ENCODE measurements around the gene PPM1L.

PPM1L gene

DNA sequence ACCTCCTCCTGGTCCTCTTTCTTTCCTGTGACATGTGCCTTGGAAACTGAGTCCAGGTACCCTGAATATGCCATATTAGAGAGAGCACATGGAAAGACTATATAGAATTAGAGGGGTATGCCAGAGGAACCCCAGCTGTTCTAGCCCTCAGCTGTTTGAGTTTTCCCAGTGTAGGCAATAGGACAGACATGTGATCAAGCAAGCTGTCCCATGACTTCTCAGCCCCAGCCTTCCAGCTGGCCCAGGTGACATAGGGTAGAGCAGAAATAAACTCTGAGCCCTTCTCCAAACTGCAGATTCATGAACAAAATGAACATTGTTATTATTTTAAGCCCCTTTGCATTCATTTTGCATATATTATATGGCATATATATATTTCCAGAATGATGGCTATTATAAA is 118.7 kb downstream of the PPM1L start:
- Mint-ChIP-seq H3K4me3 (no peak overlapping the region), H3K27ac (no peak overlapping the region), H3K36me3 (peaks cover 0 to 4% of the 10 kb centered on the region in 2 donors), H3K9me3 (peaks cover 0 to 2% of the 10 kb centered on the region in 2 donors), H3K27me3 (no peaks in the 10 kb centered on the region), H3K4me1 (peaks cover under 1 to 2% of the 10 kb centered on the region in 2 donors)
- ATAC-seq (replicated peaks) (no peak), DNase-seq (no peak)

DNA sequence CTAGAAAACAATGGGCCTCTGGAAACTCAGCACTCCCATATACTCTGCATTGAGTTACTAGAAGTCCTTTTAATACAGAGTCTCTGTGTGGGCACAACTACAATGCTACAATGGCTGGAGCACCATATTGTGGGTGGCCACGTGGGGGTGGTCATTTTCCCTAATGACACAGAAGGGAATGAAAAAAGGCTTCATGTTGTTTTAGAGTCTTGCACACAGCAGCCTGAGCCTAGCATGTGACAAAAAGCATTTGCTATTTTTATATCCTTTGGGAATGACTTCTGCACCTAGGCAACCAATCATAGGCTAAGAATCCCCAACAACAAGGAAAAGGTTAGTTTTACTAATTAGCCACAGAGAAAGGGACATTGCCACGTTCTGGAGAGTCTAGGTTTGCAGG is 120.6 kb downstream of the PPM1L start:
- peaks cover 0 to 2% of the 10 kb centered on the region in 2 donors for H3K9me3 Mint-ChIP-seq
- no peak overlapping the region for H3K4me3 Mint-ChIP-seq
- H3K27ac Mint-ChIP-seq: no peak overlapping the region
- H3K4me1 Mint-ChIP-seq: peaks cover 5 to 9% of the 10 kb centered on the region in 2 donors
- H3K27me3 Mint-ChIP-seq: no peaks in the 10 kb centered on the region
- H3K36me3 Mint-ChIP-seq: peaks cover 0 to 4% of the 10 kb centered on the region in 2 donors
- ATAC-seq (replicated peaks) (no peak), DNase-seq (no peak)

DNA sequence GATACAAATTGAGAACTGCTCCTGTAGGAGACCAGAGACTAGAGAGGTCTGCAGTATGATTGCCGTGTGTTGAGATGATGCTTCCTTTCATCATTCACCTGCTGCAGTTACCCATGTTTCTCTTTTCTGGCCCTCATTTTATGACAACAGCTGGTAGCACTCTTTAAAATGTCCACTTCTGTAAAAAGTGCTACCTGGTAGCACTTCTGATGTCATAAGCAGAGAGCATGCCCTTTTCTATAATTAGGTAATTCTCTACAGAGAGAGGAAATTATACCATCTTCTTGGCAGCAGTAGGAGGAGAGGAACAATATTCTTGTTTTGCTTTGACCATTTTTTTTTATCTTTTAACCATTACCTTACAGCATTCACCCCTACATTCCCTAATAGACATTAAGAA is 123.8 kb downstream of the PPM1L start:
- H3K27me3 Mint-ChIP-seq: no peaks in the 10 kb centered on the region
- DNase-seq (no peak), ATAC-seq (replicated peaks) (peak; percentile 48 to 58)
- peaks cover 0 to 2% of the 10 kb centered on the region in 2 donors for H3K9me3 Mint-ChIP-seq
- peak overlapping the region; percentile 1 for H3K27ac Mint-ChIP-seq
- H3K4me3 Mint-ChIP-seq: no peak overlapping the region
- H3K4me1 Mint-ChIP-seq: peaks cover 5 to 9% of the 10 kb centered on the region in 2 donors
- peaks cover 0 to 4% of the 10 kb centered on the region in 2 donors for H3K36me3 Mint-ChIP-seq

- ATAC-seq (replicated peaks): no peak
- Mint-ChIP-seq H3K4me1 (peaks cover 19 to 33% of the 10 kb centered on the region in 2 donors), H3K27me3 (no peaks in the 10 kb centered on the region), H3K27ac (no peak overlapping the region), H3K9me3 (peaks cover 12 to 15% of the 10 kb centered on the region in 2 donors), H3K4me3 (no peak overlapping the region), H3K36me3 (peaks cover 9 to 10% of the 10 kb centered on the region in 2 donors)
- DNase-seq: no peak
These were observed 127.3 kb downstream of the PPM1L start for GRCh38 chr3:160883373-160883772.

DNA sequence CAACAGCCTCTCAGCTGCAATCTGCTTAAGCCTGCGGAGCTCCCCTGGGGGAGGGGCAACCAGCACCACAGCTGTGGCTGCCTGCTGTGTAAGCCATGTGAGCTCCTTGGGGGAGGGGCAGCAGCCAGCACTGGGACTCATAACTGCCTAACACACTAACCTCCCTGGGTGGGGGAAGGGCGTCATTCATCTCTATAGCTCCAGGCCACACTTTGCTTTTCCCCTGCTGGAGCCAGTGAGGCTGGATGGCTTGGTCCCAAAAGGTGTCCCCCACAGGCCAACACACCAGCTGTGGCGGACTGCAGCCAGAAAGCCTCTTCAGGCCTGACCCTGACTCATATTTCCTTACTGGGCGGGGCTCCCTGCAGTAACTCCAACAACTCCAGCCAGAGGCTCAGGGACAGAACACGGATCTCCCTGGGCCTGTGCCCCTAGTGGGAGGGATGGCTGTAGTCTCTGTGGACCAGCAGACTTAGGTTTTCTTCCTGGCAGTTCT is 129.8 kb downstream of the PPM1L start:
- H3K4me1 Mint-ChIP-seq: peaks cover 15 to 24% of the 10 kb centered on the region in 2 donors
- peak overlapping the region; percentile 21 to 49 for H3K4me3 Mint-ChIP-seq
- peak; percentile 70 to 73 for ATAC-seq (replicated peaks)
- H3K36me3 Mint-ChIP-seq: peaks cover 15% of the 10 kb centered on the region in 2 donors
- peaks cover 15 to 32% of the 10 kb centered on the region in 2 donors for H3K9me3 Mint-ChIP-seq
- peak overlapping the region; percentile 60 for H3K27ac Mint-ChIP-seq
- H3K27me3 Mint-ChIP-seq: no peaks in the 10 kb centered on the region
- peak; percentile 48 for DNase-seq

DNA sequence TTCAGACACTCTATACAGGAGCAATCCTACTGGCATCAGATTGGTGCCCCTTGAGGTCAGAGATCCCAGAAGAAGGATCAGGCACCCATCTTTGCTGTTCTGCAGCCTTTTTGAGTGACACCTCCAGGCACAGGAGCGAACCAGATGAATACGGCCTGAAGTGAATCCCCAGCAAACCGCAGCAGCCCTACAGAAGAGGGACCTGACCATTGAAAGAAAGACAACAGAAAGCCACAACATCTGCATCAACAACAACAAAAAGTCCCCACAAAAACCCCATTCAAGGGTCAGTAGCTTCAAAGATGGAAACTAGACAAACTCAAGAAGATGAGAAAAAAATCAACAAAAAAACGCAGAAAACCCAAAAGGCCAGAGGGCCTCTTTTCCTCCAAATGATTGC is 130.4 kb downstream of the PPM1L start:
- peak overlapping the region; percentile 60 for H3K27ac Mint-ChIP-seq
- H3K27me3 Mint-ChIP-seq: no peaks in the 10 kb centered on the region
- peaks cover 17 to 32% of the 10 kb centered on the region in 2 donors for H3K9me3 Mint-ChIP-seq
- ATAC-seq (replicated peaks): peak; percentile 91
- H3K36me3 Mint-ChIP-seq: peaks cover 15 to 17% of the 10 kb centered on the region in 2 donors
- peak overlapping the region; percentile 26 to 65 for H3K4me3 Mint-ChIP-seq
- H3K4me1 Mint-ChIP-seq: peaks cover 15 to 24% of the 10 kb centered on the region in 2 donors
- peak; percentile 63 for DNase-seq

GRCh38 chr3:160893207-160893606 is 137.2 kb downstream of the PPM1L start:
- DNase-seq: no peak
- ATAC-seq (replicated peaks): no peak
- Mint-ChIP-seq H3K4me1 (no peaks in the 10 kb centered on the region), H3K36me3 (peaks cover 6 to 10% of the 10 kb centered on the region in 2 donors), H3K27me3 (no peaks in the 10 kb centered on the region), H3K27ac (no peak overlapping the region), H3K9me3 (peaks cover 6 to 17% of the 10 kb centered on the region in 2 donors), H3K4me3 (no peak overlapping the region)

DNA sequence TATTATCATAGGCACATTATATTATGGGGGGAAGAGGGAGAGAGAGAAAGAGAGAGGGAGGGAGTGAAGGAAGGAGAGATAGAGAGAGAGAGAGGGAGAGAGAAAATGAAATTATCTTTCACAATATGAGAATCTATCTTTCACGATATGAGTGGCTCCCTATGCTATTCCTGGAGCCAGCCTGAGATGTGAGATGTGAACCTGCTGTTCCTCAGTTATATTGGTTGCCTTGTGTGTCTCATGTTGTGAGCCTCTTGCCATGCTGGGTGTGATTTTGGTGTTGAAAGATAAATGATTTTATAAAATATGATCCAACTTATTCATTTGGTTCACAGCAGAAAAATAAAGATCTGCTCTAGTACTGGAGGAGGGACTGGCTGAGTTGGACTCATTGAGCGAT is 148.7 kb downstream of the PPM1L start:
- H3K27ac Mint-ChIP-seq: no peak overlapping the region
- no peak overlapping the region for H3K4me3 Mint-ChIP-seq
- H3K4me1 Mint-ChIP-seq: no peaks in the 10 kb centered on the region
- ATAC-seq (replicated peaks): no peak
- no peaks in the 10 kb centered on the region for H3K27me3 Mint-ChIP-seq
- H3K9me3 Mint-ChIP-seq: peaks cover 0 to 7% of the 10 kb centered on the region in 2 donors
- DNase-seq: no peak
- peaks cover 0 to 4% of the 10 kb centered on the region in 2 donors for H3K36me3 Mint-ChIP-seq

DNA sequence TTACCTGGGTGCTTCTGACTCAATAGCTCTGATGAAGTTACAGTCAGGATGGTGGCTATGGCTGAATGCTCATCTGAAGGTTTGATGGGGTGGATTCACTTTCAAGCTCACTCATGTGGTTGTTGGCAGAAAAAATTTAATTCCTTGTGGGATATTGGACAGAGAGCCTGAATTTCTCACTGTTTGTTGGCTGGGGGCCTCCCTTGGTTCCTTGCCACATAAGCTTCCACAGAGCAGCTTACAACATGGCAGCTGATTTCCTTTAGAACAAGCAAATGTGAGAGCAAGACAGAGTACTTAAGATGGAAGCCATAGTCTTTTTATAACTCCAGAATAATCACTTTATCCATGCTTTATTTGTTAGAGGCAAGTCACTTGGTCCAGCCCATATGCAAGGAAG is 150.6 kb downstream of the PPM1L start:
- H3K36me3 Mint-ChIP-seq: peaks cover 0 to 4% of the 10 kb centered on the region in 2 donors
- H3K27me3 Mint-ChIP-seq: no peaks in the 10 kb centered on the region
- no peaks in the 10 kb centered on the region for H3K4me1 Mint-ChIP-seq
- no peak for DNase-seq
- H3K4me3 Mint-ChIP-seq: no peak overlapping the region
- no peak for ATAC-seq (replicated peaks)
- no peak overlapping the region for H3K27ac Mint-ChIP-seq
- H3K9me3 Mint-ChIP-seq: peaks cover 0 to 7% of the 10 kb centered on the region in 2 donors

GRCh38 chr3:160909917-160910316 is 153.9 kb downstream of the PPM1L start:
- Mint-ChIP-seq H3K4me3 (no peak overlapping the region), H3K27ac (no peak overlapping the region), H3K27me3 (no peaks in the 10 kb centered on the region), H3K36me3 (peaks cover 1 to 4% of the 10 kb centered on the region in 2 donors), H3K4me1 (no peaks in the 10 kb centered on the region), H3K9me3 (peaks cover 0 to 9% of the 10 kb centered on the region in 2 donors)
- ATAC-seq (replicated peaks) (no peak), DNase-seq (no peak)

DNA sequence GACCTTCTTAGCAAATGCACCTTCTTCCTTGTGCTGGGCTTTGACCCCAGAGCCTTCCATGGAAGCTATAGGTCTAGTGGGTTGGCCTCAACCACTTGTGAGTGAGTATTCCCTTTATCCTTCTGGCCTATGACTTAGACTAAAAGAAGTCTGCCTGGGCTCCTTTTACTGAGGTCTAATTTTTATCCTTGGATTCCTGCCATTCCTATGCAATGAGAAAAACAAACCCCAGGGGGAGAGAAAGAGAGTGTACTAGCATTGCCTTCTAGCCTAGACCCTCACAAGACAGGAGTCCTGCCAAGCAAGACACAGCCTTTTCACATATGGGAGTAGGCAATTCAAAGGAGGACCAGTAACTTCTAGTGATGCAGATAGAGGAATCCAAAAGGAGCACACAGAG is 155.4 kb downstream of the PPM1L start:
- ATAC-seq (replicated peaks) (no peak), DNase-seq (no peak)
- Mint-ChIP-seq H3K36me3 (peaks cover under 1 to 3% of the 10 kb centered on the region in 2 donors), H3K27me3 (no peaks in the 10 kb centered on the region), H3K27ac (no peak overlapping the region), H3K4me1 (no peaks in the 10 kb centered on the region), H3K4me3 (no peak overlapping the region), H3K9me3 (peaks cover 0 to 9% of the 10 kb centered on the region in 2 donors)

DNA sequence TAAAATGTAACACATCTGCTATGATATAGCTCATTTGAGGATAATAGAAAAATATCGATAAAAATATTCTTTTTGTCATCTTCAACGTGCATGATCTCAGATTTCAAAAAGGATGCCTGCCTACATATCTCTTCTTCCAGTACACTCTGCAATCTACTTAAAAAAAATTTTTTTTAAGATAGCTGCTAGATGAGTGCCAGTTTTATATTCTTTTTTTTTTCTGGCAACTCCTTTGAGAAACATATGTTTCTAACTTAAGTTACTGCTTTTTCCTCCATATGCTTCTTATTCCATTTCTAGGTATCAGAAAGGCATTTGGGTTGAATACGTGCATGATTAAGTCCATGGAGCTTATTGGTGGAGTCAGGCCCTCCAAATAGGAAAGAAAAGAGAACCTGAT is 160.4 kb downstream of the PPM1L start:
- Mint-ChIP-seq H3K4me3 (no peak overlapping the region), H3K4me1 (peaks cover 0 to 2% of the 10 kb centered on the region in 2 donors), H3K9me3 (peaks cover 0 to 3% of the 10 kb centered on the region in 2 donors), H3K36me3 (peaks cover 0 to 3% of the 10 kb centered on the region in 2 donors), H3K27me3 (peaks cover 0 to 5% of the 10 kb centered on the region in 2 donors), H3K27ac (no peak overlapping the region)
- no peak for DNase-seq
- ATAC-seq (replicated peaks): no peak

GRCh38 chr3:160919942-160920341 is 163.9 kb downstream of the PPM1L start:
- Mint-ChIP-seq H3K27me3 (peaks cover 0 to 5% of the 10 kb centered on the region in 2 donors), H3K4me3 (no peak overlapping the region), H3K36me3 (peaks cover 0 to 1% of the 10 kb centered on the region in 2 donors), H3K27ac (no peak overlapping the region), H3K4me1 (peaks cover 0 to 2% of the 10 kb centered on the region in 2 donors), H3K9me3 (peaks cover 0 to 2% of the 10 kb centered on the region in 2 donors)
- DNase-seq (no peak), ATAC-seq (replicated peaks) (no peak)

- DNase-seq: no peak
- no peaks in the 10 kb centered on the region for H3K9me3 Mint-ChIP-seq
- peaks cover 0 to 5% of the 10 kb centered on the region in 2 donors for H3K27me3 Mint-ChIP-seq
- peak; percentile 70 to 74 for ATAC-seq (replicated peaks)
- no peak overlapping the region for H3K27ac Mint-ChIP-seq
- H3K4me3 Mint-ChIP-seq: no peak overlapping the region
- peaks cover 0 to 2% of the 10 kb centered on the region in 2 donors for H3K4me1 Mint-ChIP-seq
- H3K36me3 Mint-ChIP-seq: no peaks in the 10 kb centered on the region
These were observed 165.1 kb downstream of the PPM1L start for GRCh38 chr3:160921020-160921635.

DNA sequence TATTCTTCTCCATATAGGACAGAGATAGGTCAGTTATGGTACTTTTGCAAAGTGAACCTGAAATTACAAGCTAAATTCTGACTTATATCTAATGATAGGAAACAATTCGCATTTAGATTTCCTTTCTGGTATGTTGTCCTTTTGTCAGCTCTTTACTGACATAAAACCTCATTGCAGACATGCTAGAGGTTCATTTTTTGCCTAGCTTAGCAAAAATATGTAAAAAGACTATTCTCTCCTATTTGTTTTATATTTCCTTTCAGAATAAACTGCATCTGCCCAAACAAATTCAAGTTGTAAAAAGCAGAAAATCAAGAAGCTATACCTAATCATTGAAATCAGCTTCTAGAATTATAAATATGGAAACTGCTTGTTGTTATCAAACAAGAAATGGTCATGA is 168.7 kb downstream of the PPM1L start:
- Mint-ChIP-seq H3K27me3 (peaks cover 2 to 5% of the 10 kb centered on the region in 2 donors), H3K36me3 (no peaks in the 10 kb centered on the region), H3K4me1 (no peaks in the 10 kb centered on the region), H3K27ac (no peak overlapping the region), H3K4me3 (no peak overlapping the region), H3K9me3 (no peaks in the 10 kb centered on the region)
- no peak for ATAC-seq (replicated peaks)
- DNase-seq: no peak

All from stimulated activated naive B cell treated with anti-CD40 and anti-IgM and Interleukin-4, amounts not matched to agents 10 μg/mL and 1 μg/mL and 100 μg/mL, for 72 hours (primary cell).